AML-193 (cell line): ENCODE results near the gene CKAP2L.
"Not testable (repeated sequence)": the region's sequence is repeated elsewhere in the genome, so short reads cannot be mapped to it uniquely, and the experiment has no call there.

ENCODE experiments used
- DNase-seq, 2 experiments: peaks; one replicate each; lab custom pipeline; 2025; lab: John Stamatoyannopoulos, UW

Gene CKAP2L

DNA sequence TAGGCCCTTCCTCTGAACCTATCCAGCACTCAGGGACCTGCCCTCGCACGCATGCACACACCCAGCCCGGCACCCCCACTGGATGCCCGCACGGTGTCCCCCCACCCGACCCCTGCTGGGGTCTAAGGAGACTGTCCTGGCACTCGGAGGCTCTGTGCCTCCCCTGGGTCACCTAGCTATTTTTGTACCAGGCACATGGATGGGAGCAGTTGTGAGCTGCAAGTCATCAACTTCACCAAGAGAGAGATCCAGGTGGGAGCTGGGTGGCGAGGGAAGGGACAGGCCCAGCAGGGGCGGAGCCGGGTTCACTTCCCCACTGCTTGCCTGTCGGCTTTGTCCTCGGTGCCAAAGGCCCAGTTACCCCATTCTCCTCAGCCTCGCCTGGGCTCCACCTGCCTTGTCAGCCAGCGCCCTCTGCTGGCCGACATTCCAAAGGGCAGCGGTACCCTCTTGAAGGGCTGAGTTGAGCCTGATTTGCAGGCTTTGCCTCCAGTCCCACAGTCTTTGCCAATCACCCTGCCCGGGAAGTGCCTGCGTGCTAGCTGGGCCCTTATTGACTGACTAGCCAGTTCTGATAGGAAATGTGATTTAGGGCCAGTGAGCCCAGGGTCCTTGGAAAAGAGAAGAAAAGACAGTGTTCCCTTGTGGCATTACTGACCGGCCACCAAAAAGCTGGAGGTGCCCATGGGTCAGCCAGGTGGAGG is 37.8 kb downstream of the CKAP2L start:
- peak; percentile 86 to 91 for DNase-seq

DNA sequence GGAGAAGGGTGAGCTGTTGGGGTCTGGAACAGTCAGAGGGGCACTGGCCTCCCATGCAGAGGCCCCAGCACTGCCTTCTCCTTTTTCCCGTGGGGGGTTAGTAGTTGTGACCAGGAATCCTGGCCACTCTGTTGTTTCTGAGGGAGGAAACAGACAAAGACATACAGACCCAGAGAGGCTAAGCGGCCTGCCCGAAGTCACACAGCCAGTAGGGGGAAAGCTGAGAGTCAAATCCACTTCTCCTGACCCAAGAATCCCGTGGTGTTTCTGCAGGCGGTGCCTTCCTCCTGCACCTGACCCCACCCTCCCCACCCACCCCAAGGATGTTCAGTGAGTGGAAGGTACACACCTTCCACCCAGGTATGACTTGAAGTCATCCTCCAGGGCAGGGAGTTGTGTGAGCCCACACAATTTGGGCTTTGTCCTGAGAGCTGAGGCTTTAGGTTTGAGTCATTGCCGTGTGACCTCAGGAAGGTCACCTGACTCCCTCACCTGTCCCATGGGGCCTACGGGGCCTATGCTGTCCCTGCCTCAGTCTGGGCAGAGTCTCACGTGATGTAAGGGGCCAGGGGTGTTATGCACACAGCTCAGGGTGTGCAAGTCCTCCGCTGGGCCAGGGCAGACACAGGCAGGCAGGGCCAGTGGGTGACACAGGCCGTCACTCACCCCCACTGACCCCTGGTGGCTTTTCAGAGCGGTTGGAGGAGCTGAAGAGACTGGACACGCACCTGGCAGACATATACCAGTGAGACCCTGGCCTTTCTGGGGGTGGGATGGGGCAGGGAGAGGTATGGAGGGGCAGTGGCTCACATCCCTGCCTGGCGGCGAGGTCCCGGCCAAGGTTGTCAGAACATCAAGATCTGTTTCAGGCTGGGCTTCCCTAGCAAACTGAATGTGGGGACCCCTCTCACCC is 38.6 kb downstream of the CKAP2L start:
- DNase-seq: no peak

DNA sequence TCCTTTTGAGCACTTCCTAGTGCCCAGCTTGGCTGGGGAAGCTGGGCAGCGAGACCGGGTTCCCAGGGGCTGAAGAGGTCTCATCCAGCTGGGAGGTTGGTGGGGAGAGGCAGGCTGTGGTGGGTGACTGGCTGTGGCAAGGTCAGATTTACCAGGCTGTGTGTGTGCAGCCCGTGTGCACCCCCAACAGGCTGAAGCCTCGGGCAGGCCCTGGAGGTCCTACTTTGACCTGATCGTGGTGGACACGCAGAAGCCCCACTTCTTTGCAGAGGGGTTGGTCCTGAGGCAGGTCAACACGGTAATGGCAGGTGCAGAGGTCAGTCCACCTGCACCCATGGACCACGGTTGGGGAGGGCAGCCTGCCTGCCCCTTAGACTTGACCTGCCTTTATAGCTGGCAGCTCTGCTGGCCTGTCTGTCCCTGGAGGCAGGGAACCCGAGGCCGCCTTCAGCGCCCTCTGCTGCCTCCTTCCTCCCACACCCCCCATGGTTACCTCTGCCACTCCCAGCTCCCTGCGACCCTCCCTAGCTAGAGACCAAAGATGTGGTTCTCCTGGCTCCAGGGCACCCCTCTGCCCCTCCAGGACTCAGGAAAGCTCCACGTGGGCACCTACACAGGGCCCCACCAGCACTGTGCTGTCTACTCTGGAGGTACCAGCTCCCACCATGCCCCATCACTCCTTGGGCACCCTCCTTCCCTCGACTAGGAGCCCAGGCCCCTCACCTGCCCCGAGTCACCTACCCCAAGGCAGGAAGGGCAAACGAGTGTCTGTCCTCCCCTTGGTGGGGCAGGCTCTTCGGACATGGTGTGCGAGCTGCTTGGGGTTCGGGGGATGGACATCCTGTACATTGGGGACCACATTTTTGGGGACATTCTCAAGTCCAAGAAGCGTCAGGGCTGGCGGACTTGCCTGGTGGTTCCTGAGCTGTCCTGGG is 39.6 kb downstream of the CKAP2L start:
- peak; percentile 37 to 44 for DNase-seq

DNA sequence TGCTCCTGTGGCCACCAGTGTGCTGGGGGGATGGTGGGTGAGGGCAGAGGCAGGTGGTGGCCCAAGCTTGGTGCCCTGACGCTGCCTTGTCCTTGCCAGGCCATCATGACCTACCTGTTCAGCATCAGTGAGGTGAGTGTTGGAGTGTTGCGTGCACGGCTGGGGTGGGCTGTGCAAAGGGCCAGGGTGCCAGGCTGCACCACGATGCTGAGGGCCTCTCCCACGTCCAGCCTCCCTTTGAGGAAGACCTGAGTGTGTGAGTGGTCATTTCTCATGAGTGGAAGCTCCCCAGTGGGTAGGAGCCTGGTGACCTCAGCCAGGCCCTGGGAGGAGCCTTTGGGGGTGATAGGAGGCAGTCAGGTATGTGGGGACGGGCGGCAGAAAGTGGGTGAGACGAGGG is 40.4 kb downstream of the CKAP2L start:
- DNase-seq: no peak

DNA sequence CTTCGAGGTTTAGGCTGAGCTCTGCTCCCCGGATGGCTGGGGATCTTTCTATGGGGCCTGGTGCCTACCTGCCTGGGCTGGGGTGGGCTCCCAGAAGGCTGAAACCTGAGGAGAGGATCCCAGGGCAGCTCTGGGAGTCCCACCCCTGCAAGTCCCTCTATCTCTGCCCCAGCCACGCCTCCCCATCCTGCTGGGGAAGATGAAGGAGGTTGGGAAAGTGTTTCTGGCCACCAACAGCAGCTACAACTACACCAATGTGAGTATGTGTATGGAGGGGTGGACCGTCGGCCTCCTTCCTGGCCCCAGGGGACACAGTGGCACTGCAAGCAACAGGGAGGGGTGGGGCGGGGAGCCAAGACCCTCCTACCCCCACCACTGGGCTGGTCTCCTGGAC is 40.9 kb downstream of the CKAP2L start:
- no peak for DNase-seq

DNA sequence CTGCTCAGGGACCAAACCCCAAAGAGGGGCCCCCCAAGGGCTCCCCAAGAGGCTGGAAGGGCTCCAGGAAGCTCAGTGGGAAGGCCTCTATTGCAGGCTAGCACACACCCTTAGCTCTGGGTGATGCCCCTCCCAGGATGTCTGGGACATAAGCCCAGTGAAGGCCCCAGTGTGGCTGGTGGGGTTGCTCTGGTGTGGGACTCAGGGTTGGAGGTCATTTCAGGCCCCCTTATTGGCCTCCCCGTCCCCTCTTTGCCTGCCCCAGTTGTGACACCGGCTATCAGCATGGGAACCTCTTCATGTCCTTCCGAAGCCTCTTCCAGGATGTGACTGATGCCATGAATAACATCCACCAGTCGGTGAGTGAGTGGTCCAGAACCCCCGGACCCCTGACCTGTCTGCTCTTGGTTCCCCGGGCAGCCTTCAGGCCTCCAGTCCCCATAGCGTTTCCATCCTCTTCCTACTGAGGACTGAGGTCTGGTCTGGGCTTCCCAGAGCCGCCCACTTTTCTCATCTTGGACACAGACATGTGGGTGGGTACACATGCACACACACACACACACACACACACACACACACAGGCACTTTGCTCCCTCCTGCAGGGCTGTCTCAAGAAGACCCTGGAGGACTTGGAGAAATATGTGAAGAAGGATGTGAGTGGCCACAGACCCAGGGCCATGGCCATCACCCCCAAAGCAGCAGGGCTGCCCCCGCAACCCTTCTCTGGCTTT is 41.4 kb downstream of the CKAP2L start:
- DNase-seq: no peak

DNA sequence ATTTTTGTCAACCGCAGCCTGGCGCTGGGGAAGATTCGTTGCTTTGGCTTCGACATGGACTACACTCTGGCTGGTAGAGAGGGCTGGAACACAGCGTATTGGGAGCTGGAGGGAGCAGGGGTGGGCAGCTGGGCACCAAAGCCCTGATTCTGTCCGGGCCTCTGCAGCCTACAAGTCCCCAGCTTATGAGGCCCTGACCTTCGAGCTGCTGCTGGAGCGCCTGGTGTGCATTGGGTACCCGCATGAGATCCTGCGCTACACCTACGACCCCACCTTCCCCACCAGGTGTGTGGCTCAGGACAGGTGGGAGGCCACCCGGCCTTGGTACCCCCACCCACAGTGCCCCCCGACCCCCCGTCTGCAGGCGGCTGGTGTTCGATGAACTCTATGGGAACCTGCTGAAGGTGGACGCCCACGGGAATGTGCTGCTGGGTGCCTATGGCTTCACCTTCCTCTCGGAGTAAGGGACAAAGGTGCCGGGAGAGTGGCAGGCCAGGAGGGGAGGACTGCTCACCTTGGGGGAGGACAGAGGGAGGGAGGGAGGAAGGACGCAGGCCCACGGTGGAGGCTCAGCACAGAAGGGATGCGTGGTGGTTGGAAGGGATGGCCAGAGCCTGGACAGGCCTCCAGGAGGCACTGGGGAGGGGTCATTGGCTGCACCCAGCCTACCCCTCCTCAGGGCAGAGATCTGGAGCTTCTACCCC is 42.4 kb downstream of the CKAP2L start:
- no peak for DNase-seq

DNA sequence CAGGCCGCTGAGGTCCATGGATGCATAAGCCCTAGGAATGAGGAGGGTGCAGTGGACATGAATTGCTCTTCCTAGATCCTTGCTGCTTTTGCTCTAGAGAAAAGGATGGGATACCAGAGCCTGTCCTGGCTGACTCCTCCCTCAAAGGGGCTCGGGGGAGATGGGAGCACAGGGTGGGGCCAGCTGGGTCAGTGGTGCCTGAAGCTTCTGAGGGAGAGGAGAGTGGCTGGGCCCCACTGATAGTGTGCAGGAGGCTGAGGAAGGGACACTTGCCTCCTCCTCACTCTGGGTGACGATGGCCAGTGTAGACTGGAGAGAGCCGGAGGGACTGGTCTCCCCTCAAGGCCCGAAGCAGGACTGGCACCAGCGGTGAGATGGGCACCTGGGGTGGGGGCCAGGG is 43.6 kb downstream of the CKAP2L start, which contains the start of gene NT5DC4:
NT5DC4 (plus strand) TSS at position 236 of the 400 bp plus-strand sequence; CDS start at position 296, 60 bp downstream.
- DNase-seq: no peak

DNA sequence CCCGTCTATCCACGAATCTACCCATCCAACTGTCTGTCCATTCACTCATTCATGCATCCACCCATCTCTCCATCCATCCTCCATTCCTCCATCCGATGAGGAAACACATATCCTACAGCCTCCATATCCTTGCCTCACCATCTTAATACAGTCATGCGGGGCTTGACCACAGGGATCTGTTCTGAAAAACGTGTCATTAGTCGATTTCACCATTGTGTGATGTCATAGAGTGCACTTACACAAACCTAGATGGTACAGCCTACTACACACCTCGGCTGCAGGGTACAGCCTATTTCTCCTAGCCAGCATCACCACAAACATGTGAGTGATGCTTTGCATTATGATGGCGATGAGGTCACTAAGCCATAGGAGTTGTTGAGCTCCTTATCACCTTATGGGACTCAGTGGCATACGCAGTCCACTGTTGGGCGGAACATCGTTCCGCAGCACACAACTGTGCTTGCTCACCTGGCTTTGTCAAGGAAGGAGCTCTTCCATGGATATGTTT is 45.5 kb downstream of the CKAP2L start:
- DNase-seq: no peak

DNA sequence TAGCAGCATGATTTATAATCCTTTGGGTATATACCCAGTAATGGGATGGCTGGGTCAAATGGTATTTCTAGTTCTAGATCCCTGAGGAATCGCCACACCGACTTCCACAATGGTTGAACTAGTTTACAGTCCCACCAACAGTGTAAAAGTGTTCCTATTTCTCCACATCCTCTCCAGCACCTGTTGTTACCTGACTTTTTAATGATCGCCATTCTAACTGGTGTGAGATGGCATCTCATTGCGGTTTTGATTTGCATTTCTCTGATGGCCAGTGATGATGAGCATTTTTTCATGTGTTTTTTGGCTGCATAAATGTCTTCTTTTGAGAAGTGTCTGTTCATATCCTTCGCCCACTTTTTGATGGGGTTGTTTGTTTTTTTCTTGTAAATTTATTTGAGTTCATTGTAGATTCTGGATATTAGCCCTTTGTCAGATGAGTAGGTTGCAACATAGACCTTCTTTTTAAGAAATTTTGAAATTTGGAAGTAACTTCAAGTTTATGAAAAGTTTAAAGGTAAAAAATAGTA is 47.5 kb downstream of the CKAP2L start:
- not testable (repeated sequence) for DNase-seq

DNA sequence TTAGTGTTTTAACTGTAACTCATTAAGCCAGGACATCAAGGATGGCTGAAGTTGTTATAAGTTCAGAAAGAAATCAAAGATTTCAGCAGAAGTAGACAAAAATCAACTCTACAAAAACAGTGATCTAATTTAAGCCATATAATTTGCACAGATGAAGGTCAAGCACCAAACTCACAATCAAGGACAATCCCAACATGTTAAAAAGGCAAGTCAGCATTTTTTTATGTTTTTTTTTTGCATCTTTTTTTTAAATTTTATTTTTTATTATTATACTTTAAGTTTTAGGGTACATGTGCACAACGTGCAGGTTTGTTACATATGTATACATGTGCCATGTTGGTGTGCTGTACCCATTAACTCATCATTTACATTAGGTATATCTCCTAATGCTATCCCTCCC is 48.3 kb downstream of the CKAP2L start:
- DNase-seq: not testable (repeated sequence)

DNA sequence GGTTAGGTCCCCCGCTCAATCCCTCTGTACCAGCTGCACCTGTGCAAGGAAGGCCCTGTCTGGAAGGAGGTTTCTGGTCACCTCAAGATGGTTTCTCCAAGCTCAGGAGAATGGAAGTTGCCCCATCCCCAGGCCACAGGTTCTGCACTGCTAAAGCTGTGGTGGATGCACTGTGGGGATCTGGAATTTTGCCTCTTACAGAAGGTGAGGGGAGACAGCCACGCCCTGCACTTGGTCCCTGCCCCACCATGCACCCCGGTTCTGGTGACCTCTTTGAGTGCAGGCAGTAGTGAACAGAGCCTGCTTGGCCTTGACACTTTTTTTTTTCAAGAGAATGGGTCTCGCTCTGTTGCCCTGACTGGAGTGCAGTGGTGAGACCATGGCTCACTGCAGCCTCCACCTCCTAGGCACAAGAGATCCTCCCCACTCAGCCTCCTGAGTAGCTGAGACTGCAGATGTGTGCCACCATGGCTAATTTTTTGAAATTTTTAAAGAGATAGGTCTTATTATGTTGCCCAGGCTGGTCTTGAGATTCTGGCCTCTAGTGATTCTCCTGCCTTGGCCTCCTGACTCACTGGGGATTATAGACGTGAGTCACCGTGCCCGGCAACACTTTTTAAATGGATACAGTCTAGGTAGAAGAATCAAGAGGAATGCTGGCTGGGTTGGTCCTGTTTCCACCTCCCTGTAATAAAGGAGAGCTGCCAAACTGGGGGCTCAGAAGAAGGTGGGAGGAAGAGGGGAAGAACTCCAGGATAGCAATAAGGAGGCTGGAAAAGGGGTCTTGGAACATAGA is 49.4 kb downstream of the CKAP2L start:
- no peak for DNase-seq

DNA sequence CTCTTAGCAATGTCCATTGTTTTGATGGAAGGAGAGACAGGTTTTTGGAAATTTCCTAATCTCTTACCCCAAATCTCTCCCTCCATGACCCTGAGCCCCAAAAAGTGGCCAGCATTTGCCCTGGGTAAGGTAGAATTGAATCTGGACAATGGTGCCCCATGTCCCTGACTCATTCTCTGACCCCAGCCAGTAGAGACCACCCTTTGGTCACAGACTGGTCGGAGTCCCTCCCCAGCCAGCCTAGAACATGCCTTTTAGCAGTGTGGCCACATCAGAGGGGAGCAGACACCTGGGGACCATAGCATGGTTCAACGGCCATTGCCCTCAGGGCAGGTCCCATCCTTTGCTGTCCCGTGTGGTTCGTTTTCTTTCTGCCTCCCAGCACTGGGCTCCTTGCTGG is 50.1 kb downstream of the CKAP2L start:
- DNase-seq: no peak

DNA sequence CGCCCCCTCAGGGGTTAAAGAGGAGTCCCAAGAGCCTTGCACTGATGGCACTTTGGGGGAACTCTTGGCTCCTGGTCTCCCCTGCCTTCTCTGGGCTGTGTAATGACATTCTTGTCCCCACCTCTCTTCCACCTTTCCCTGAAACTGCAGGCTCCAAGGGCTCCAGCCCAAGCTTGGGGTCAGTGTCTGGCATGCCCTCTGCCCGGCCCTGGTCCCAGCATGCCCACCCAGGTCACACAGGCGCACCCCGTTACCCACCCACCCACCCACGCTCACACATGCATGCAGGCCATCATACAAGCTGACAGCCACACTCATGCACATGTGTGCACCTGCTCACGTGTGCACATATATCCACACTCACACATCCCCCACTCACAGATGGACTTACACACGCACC is 50.5 kb downstream of the CKAP2L start:
- no peak for DNase-seq

DNA sequence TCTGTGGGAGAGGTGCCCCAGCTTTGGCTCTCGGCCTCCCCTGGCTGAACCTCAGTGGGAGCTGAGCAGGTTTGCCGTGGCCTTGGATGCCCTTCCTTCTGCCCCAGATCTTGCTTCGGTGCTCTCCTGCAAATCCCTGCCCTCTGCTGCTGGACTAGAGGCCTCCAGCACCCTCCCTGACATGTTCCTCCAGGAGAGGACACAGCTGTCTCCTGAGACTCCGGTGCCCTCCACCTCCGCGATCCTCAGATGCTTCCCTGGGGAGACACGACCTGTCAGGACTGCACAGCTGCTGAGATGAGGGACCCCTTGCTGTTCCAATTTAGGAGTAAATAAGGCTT is 50.9 kb downstream of the CKAP2L start:
- no peak for DNase-seq

DNA sequence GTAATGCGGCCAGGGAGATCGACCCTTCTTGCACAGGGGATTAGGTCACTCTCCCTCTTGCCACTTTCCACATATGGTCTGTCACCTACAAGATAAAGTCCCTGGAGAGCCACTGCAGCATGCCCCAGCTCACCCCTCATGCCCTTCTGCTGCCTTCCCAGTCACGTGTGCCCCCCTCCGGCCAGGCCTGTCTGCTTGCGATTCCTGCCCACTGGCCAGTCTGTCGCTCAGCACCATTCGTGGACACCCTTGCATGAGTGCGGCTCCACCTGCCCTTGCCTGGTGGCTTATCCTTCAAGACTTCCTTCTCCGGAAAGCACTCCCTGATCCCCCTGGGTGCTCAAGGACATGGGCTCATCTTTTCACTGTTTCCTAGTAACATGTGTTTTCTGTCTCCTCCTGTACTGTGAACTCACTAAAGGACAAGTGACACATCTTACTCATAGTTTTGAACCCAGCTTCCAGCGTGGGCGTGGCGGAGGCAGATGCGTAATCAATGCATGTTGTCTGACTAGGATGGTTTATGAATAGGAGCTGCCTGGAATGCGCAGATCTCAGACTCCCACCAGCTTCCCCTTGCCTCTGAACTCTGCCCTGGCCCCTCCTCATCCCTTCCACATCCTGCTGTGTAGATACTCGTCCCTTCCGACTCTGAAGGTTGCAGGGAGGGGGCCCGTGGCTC is 51.4 kb downstream of the CKAP2L start:
- DNase-seq: no peak

DNA sequence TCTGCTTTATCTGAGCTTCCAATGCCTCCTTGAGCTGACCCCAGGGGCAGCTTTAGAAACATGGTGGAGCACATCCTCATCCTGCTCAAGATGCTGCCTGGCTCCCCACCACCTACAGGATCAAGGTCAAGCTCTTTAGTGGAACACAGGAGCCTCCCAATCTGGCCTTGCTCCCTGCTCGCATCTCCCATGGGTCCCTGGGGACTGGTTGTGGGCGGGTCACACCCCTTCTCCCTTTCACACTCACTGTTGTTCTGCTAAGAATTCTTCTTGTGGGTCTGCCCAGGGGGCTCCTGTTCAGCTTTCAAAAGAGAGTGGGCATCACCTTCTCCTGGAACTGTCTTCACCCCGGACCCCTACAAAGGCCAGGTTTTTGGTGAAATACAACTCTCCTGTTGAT is 51.9 kb downstream of the CKAP2L start:
- DNase-seq: no peak

DNA sequence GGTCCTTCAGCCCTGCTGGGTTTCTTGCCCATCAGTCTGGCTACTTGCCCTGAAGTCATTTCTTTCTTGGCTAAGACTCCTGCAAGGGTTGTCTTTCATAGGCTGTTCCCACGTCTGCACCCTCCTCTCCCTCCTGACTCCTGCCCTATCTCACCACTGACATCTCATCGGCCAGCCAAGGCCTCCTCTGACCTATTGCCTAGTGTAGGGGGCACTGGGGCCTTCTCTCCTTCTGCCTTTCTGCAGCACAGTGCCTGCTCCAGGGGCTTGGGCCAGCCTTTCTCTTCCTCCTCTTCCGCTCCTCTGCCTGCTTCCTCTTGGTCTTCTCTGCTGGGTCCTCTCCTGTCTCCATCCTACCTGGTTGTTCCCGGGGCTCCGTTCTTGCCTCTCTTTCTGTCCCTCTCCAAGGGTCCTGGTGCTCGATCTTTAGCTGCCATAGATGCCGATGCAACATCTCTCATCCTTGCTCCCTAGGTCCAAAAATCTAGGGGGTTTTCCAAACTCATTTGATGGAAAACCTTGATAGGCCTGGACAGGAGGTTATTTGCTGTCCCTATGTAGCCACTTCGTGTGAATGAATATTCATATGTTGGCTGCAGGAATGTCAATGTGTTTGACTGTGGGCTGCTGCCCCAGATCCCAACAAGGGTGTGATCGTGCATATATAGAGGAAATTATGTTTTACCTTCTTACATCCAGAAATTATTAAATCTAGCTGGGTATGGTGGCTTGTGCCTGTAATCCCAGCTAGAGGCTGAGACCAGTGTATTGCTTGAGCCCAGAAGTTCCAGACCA is 53.3 kb downstream of the CKAP2L start:
- no peak for DNase-seq
